Dermis microvascular lymphatic vessel endothelial cell (primary cell): ENCODE data around the gene BOC. TPM values are rescaled to one million over a fixed set of nuclear protein-coding genes. Genes with fewer than 3 reads are reported as not detected.

Experiments
- total RNA-seq: library from RNA; depleted of rRNA; stranded (reverse); fragments of >200 nt; gene quantifications from 2 replicates; pipeline ENCODE4 v1.2.1, GENCODE V29; 2014

Gene BOC
- total RNA-seq, 1 donor from 2014 or later, result not detected

Other genes with a start within 250 kb of the BOC start
- gene CD200R1, start 236.5 kb upstream of the BOC start, total RNA-seq, result not detected in 2 replicates
- 26.4 and 29.1 TPM in 2 replicates for gene GTPBP8, start 220.6 kb upstream of the BOC start, total RNA-seq
- gene CFAP44, start 229.9 kb downstream of the BOC start, total RNA-seq, result 0.64 and 1.3 TPM in 2 replicates